Loucy (cell line): ENCODE results near the gene KIZ.

ENCODE experiments used
- H2AFZ ChIP-seq: fragments of 200-600 bp; sonication (generic); 2 replicates; pipeline ENCODE4 v1.6.0; 2016; ENCODE audit warnings: antibody characterized with exemption, mild to moderate bottlenecking, low read length, moderate library complexity
- H3F3A ChIP-seq: fragments of 200-600 bp; 2 replicates; pipeline ENCODE4 v1.6.0; 2016; ENCODE audit warnings: antibody characterized with exemption, low read depth, mild to moderate bottlenecking
- H3K27me3 ChIP-seq: fragments of 200-600 bp; sonication (generic); 2 replicates; pipeline ENCODE4 v1.6.1; 2014; ENCODE audit warnings: low read length, mild to moderate bottlenecking; ENCODE audit not compliant: insufficient read depth, poor library complexity, severe bottlenecking
- H3K36me3 ChIP-seq: fragments of 200-600 bp; sonication (generic); 2 replicates; pipeline ENCODE4 v1.6.1; 2016; ENCODE audit warnings: low read length; ENCODE audit not compliant: insufficient read depth
- H3K4me1 ChIP-seq: fragments of 200-600 bp; sonication (generic); 2 replicates; pipeline ENCODE4 v1.5.1; 2014; ENCODE audit warnings: low read length, mild to moderate bottlenecking; ENCODE audit not compliant: insufficient read depth, poor library complexity, severe bottlenecking
- H3K4me2 ChIP-seq: fragments of 200-600 bp; sonication (generic); 2 replicates; pipeline ENCODE4 v1.6.0; 2014; ENCODE audit warnings: antibody characterized with exemption, low read length, low read depth, mild to moderate bottlenecking; ENCODE audit not compliant: poor library complexity, severe bottlenecking
- H3K4me3 ChIP-seq: fragments of 200-600 bp; sonication (generic); 2 replicates; pipeline ENCODE4 v1.5.1; 2014; ENCODE audit warnings: low read length, mild to moderate bottlenecking, mixed read lengths; ENCODE audit not compliant: poor library complexity, severe bottlenecking
- H3K79me2 ChIP-seq: fragments of 200-600 bp; sonication (generic); 2 replicates; pipeline ENCODE4 v1.6.1; 2014; ENCODE audit warnings: low read length; ENCODE audit not compliant: insufficient read depth
- H3K9ac ChIP-seq: fragments of 200-600 bp; sonication (generic); 2 replicates; pipeline ENCODE4 v1.6.0; 2014; ENCODE audit warnings: mild to moderate bottlenecking, low read depth, low read length, moderate library complexity; ENCODE audit not compliant: poor library complexity, severe bottlenecking
- H3K9me2 ChIP-seq: fragments of 200-600 bp; sonication (generic); replicated peaks from 2 replicates; pipeline ENCODE4 v1.6.1; 2016; ENCODE audit warnings: low read depth, low read length, mixed read lengths
- H3K9me3 ChIP-seq: fragments of 200-600 bp; sonication (generic); 2 replicates; pipeline ENCODE4 v1.6.1; 2014; ENCODE audit warnings: mild to moderate bottlenecking, antibody characterized with exemption, low read length, low read depth; ENCODE audit not compliant: insufficient read depth
- H4K20me1 ChIP-seq: fragments of 200-600 bp; sonication (generic); 2 replicates; pipeline ENCODE4 v1.6.0; 2014; ENCODE audit warnings: antibody characterized with exemption, low read length, mild to moderate bottlenecking; ENCODE audit not compliant: insufficient read depth, poor library complexity, severe bottlenecking
- EZH2phosphoT487 ChIP-seq: fragments of 200-600 bp; IDR thresholded peaks from 2 replicates; pipeline ENCODE4 v1.6.1; 2018; ENCODE audit warnings: antibody characterized with exemption, mild to moderate bottlenecking, moderate library complexity, borderline replicate concordance
- TF ChIP-seq, protein P1 (sequence below): fragments of 200-600 bp; sonication (generic); conservative IDR thresholded peaks from 2 replicates; pipeline ENCODE4 v1.5.1; 2014; ENCODE audit warnings: mild to moderate bottlenecking, antibody characterized with exemption, low read length

Gene KIZ

DNA sequence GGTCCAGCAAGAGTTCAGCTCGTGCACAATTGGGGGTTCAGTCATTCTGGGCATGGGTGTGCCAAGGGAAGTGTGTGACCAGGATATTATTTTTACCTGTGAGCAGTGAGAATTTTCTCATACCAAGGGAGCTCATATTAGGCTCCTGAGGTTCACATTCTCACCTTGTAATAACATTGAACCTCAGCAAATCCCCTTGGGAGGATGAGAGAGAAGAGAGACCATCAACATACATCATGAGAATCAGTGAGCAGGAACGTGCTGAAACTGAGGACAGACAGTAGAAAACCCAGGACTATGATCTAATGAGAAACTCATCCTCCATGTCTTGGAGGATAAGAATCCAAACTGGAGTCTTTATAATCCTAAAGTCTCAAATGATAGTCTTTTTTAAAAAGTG lies 143.9 kb downstream of the KIZ start:
- Histone ChIP-seq H4K20me1 (no peaks in the 10 kb centered on the region), H2AFZ (no peak overlapping the region), H3K9me3 (no peaks in the 10 kb centered on the region), H3K9ac (no peak overlapping the region), H3K4me1 (no peaks in the 10 kb centered on the region), H3K4me2 (no peak overlapping the region), H3K9me2 (no peaks in the 10 kb centered on the region), H3K27me3 (no peaks in the 10 kb centered on the region), H3F3A (no peaks in the 10 kb centered on the region), H3K79me2 (no peaks in the 10 kb centered on the region), H3K4me3 (no peak overlapping the region), H3K36me3 (no peaks in the 10 kb centered on the region)
- TF ChIP-seq, protein P1, sequence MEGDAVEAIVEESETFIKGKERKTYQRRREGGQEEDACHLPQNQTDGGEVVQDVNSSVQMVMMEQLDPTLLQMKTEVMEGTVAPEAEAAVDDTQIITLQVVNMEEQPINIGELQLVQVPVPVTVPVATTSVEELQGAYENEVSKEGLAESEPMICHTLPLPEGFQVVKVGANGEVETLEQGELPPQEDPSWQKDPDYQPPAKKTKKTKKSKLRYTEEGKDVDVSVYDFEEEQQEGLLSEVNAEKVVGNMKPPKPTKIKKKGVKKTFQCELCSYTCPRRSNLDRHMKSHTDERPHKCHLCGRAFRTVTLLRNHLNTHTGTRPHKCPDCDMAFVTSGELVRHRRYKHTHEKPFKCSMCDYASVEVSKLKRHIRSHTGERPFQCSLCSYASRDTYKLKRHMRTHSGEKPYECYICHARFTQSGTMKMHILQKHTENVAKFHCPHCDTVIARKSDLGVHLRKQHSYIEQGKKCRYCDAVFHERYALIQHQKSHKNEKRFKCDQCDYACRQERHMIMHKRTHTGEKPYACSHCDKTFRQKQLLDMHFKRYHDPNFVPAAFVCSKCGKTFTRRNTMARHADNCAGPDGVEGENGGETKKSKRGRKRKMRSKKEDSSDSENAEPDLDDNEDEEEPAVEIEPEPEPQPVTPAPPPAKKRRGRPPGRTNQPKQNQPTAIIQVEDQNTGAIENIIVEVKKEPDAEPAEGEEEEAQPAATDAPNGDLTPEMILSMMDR = no peak
- TF ChIP-seq EZH2phosphoT487 = no peak

DNA sequence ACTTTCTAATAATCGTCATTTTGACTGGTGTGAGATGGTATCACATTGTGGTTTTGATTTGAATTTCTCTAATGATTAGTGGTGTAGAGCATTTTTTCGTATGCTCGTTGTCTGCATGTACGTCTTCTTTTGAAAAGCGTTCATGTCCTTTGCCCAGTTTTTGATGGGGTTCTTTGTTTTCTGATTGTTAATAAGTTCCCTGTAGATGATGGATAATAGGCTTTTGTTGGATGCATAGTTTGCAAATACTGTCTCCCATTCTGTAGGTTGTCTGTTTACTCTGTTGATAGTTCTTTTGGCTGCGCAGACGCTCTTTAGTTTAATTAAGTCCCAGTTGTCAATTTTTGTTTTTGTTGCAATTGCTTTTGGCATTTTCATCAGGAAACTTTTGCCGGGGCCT lies 144.9 kb downstream of the KIZ start:
- no peak overlapping the region for H3K4me2 ChIP-seq
- H3K9me3 ChIP-seq = no peaks in the 10 kb centered on the region
- no peak overlapping the region for H2AFZ ChIP-seq
- H3K27me3 ChIP-seq = no peaks in the 10 kb centered on the region
- no peak overlapping the region for H3K4me3 ChIP-seq
- no peak overlapping the region for H3K9ac ChIP-seq
- no peaks in the 10 kb centered on the region for H3K4me1 ChIP-seq
- no peaks in the 10 kb centered on the region for H4K20me1 ChIP-seq
- no peaks in the 10 kb centered on the region for H3K9me2 ChIP-seq
- H3F3A ChIP-seq = no peaks in the 10 kb centered on the region
- H3K79me2 ChIP-seq = no peaks in the 10 kb centered on the region
- no peak for TF ChIP-seq EZH2phosphoT487
- TF ChIP-seq, protein P1 = no peak
- H3K36me3 ChIP-seq = no peaks in the 10 kb centered on the region

DNA sequence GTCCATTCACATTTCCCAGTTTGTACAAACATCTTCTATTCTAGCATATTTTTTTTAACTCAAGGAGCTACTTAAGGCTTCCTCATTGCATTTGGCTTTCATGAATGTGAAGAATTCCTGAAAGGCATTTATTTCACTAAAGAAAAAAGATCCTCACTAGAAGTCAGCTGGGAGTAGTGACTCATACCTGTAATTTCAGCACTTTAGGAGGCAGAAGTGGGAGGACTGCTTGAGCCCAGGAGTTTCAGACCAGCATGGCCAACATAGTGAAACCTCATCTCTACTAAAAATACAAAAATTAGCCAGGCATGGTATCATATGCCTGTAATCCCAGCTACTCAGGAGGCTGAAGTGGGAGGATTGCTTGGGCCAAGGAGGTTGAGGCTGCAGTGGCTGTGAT lies 146.4 kb downstream of the KIZ start:
- Histone ChIP-seq H3K79me2 (no peaks in the 10 kb centered on the region), H2AFZ (no peak overlapping the region), H3K9me2 (no peaks in the 10 kb centered on the region), H3K9ac (no peak overlapping the region), H3K36me3 (no peaks in the 10 kb centered on the region), H3K9me3 (no peaks in the 10 kb centered on the region), H3K27me3 (no peaks in the 10 kb centered on the region), H3K4me2 (no peak overlapping the region), H3K4me3 (no peak overlapping the region), H4K20me1 (no peaks in the 10 kb centered on the region), H3K4me1 (no peaks in the 10 kb centered on the region), H3F3A (no peaks in the 10 kb centered on the region)
- TF ChIP-seq, protein P1 = no peak
- TF ChIP-seq EZH2phosphoT487 = no peak
